Measurements from ENCODE around the gene RBSN.

DNA sequence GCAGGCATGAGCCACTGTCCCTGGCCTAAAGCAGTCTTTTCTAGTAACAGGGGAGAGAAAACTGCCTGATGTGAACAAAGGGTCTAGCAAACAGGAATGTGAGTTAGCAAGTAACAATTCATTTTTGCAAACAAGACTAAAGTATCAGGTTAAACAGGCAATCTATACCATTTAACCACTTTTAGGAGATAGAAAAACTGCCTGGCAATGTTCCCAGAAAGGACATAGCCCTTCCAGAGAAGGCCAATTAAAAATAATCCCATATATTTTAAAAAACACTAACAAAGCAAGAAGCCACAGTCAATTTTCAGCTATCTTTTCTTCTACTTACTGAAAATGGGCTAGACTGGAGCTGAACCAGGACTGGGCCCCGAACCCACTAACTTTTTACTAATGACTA is 6.3 kb downstream of the RBSN start:
- no peak for TF ChIP-seq CTCF (IDR thresholded peaks at IDR 0.05)
- no peak for TF ChIP-seq POLR2A (IDR thresholded peaks at IDR 0.05)

All from testis (tissue), 2 donors.